HepG2 (cell line): ENCODE measurements around the gene CHMP6. TPM values are rescaled to one million over a fixed set of nuclear protein-coding genes. Genes with fewer than 3 reads are reported as not detected.

Source experiments
- CBFB ChIP-seq: sonication (generic); formaldehyde crosslinking; IDR thresholded peaks from 2 replicates; pipeline ENCODE4 v1.4.0; 2020; ENCODE audit warnings: missing genetic modification reagents
- MEIS2 ChIP-seq: sonication (generic); formaldehyde crosslinking; IDR thresholded peaks from 2 replicates; pipeline ENCODE4 v1.9.0; 2021; ENCODE audit warnings: mild to moderate bottlenecking, missing genetic modification reagents
- MYC ChIP-seq: sonication (generic); formaldehyde crosslinking; IDR thresholded peaks from 2 replicates; pipeline ENCODE4 v1.9.0; 2021; ENCODE audit warnings: missing genetic modification reagents, borderline replicate concordance
- NR2F6 ChIP-seq, 2 experiments: IDR thresholded peaks; 2 replicates each; pipeline ENCODE4 v1.6.1; 2016; ENCODE audit warnings: antibody characterized with exemption in 1 of 2, mild to moderate bottlenecking in 1 of 2
- PITX1 ChIP-seq: sonication (generic); formaldehyde crosslinking; IDR thresholded peaks from 2 replicates; pipeline ENCODE4 v1.5.1; 2020; ENCODE audit warnings: mild to moderate bottlenecking, missing genetic modification reagents
- RXRA ChIP-seq: sonication (generic); formaldehyde crosslinking; IDR thresholded peaks from 2 replicates; pipeline ENCODE4 v1.5.1; 2020; ENCODE audit warnings: missing genetic modification reagents
- ZNF24 ChIP-seq: fragments of 450-650 bp; IDR thresholded peaks from 2 replicates; pipeline ENCODE4 v1.6.1; 2017; ENCODE audit warnings: antibody characterized with exemption, mild to moderate bottlenecking
- ZNF251 ChIP-seq: sonication (generic); formaldehyde crosslinking; IDR thresholded peaks from 2 replicates; pipeline ENCODE4 v1.9.0; 2021; ENCODE audit warnings: mild to moderate bottlenecking, missing genetic modification reagents
- ZNF292 ChIP-seq: sonication (generic); formaldehyde crosslinking; IDR thresholded peaks from 2 replicates; pipeline ENCODE4 v1.8.1; 2022; ENCODE audit warnings: mild to moderate bottlenecking, low read depth, missing genetic modification reagents, borderline replicate concordance
- ZNF350 ChIP-seq: sonication (generic); formaldehyde crosslinking; IDR thresholded peaks from 2 replicates; pipeline ENCODE4 v1.4.0; 2020; ENCODE audit warnings: mild to moderate bottlenecking, low read depth, missing genetic modification reagents, borderline replicate concordance
- polyA plus RNA-seq, 8 experiments: library from polyadenylated mRNA; depleted of rRNA in 3 of 8; stranded (reverse) in 7 of 8; unstranded in 1 of 8; fragments of >200 nt; fragmentation: Illumina TruSeq in 4 of 8; extraction: Trizol in 4 of 8; gene quantifications; 2 replicates each; pipeline versions ENCODE4 v1.2.1 to v1.2.3, GENCODE V29; 2011 to 2016; ENCODE audit warnings: low read depth in 4 of 8, missing spikeins in 1 of 8, mixed read lengths in 1 of 8; ENCODE audit not compliant: insufficient read depth in 1 of 8
- total RNA-seq, 5 experiments: library from RNA; depleted of rRNA; stranded (reverse); fragments of >200 nt; fragmentation: Illumina TruSeq; extraction: Trizol; gene quantifications; 2 replicates each; pipeline ENCODE4 v1.2.3, GENCODE V29; 2016; ENCODE audit warnings: low read depth in 1 of 5
- TF ChIP-seq, protein P1 (sequence below): sonication (generic); formaldehyde crosslinking; IDR thresholded peaks from 2 replicates; pipeline ENCODE4 v1.5.1; 2020; ENCODE audit warnings: mild to moderate bottlenecking, missing genetic modification reagents, moderate library complexity
- TF ChIP-seq, protein P2 (sequence below): sonication (generic); formaldehyde crosslinking; IDR thresholded peaks from 2 replicates; pipeline ENCODE4 v1.4.0; 2020; ENCODE audit warnings: mild to moderate bottlenecking, low read depth, missing genetic modification reagents
- TF ChIP-seq, protein P3 (sequence below): sonication (generic); formaldehyde crosslinking; IDR thresholded peaks from 2 replicates; pipeline ENCODE4 v1.4.0; 2020; ENCODE audit warnings: missing genetic modification reagents, mild to moderate bottlenecking, borderline replicate concordance
- TF ChIP-seq, protein P4 (sequence below): sonication (generic); formaldehyde crosslinking; IDR thresholded peaks from 2 replicates; pipeline ENCODE4 v1.4.0; 2020; ENCODE audit warnings: missing genetic modification reagents

The CHMP6 gene
- total and polyA plus RNA-seq, 2 of the 13 experiments (the other 11 are each of a cell fraction or from before 2014, with no cell fraction given): 11.1 to 24.2 TPM

DNA sequence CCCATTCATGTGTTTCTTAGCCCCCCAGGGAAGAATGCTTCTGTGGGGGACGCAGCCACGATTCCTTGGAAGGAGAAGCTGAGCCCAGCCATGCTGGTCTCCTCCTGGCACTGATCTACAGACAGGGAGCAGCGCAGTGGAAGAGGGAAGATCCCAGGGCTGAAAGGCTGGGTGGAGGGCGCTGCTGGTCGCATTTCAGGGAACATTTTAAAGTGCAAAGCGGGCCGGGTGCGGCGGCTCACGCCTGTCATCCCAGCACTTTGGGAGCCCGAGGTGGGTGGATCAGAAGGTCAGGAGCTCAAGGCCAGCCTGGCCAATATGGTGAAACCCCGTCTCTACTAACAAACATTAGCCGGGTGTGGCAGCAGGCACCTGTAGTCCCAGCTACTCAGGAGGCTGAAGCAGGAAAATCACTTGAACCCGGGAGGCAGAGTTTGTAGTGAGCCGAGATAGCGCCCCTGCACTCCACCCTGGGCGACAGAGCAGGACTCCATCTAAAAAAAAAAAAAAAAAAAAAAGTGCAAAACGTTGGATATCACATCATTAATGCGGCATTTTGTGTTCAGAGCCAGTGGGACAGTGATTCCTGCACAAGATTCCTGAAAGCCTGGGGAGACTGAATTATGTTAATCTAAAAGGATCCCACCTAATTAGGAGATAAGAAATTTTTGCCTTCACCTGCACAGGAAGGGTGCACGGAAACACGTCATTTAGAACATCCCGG is 558 bp upstream of the CHMP6 start (continued):
- TF ChIP-seq MEIS2 (peak; percentile 57; the same call in 1 of the 2 replicates), NR2F6 (IDR thresholded peaks at IDR 0.05) (peak; percentile 82), NR2F6 (CRISPR knock-in tag; IDR thresholded peaks at IDR 0.05) (peak; percentile 84), ZNF24 (no peak), MYC (0 out of 2 replicates have a peak, but pooled peaks have one; percentile 18), ZNF350 (peak; percentile 13; the same call in 1 of the 2 replicates), PITX1 (CRISPR knock-in tag) (peak; percentile 30; the same call in 1 of the 2 replicates), RXRA (CRISPR knock-in tag) (0 out of 2 replicates have a peak, but pooled peaks have one; percentile 12), ZNF292 (CRISPR knock-in tag) (peak; percentile 61), CBFB (CRISPR knock-in tag) (peak; percentile 27; the same call in 1 of the 2 replicates), ZNF251 (CRISPR knock-in tag) (peak; percentile 74; the same call in 1 of the 2 replicates)
- TF ChIP-seq, protein P1, sequence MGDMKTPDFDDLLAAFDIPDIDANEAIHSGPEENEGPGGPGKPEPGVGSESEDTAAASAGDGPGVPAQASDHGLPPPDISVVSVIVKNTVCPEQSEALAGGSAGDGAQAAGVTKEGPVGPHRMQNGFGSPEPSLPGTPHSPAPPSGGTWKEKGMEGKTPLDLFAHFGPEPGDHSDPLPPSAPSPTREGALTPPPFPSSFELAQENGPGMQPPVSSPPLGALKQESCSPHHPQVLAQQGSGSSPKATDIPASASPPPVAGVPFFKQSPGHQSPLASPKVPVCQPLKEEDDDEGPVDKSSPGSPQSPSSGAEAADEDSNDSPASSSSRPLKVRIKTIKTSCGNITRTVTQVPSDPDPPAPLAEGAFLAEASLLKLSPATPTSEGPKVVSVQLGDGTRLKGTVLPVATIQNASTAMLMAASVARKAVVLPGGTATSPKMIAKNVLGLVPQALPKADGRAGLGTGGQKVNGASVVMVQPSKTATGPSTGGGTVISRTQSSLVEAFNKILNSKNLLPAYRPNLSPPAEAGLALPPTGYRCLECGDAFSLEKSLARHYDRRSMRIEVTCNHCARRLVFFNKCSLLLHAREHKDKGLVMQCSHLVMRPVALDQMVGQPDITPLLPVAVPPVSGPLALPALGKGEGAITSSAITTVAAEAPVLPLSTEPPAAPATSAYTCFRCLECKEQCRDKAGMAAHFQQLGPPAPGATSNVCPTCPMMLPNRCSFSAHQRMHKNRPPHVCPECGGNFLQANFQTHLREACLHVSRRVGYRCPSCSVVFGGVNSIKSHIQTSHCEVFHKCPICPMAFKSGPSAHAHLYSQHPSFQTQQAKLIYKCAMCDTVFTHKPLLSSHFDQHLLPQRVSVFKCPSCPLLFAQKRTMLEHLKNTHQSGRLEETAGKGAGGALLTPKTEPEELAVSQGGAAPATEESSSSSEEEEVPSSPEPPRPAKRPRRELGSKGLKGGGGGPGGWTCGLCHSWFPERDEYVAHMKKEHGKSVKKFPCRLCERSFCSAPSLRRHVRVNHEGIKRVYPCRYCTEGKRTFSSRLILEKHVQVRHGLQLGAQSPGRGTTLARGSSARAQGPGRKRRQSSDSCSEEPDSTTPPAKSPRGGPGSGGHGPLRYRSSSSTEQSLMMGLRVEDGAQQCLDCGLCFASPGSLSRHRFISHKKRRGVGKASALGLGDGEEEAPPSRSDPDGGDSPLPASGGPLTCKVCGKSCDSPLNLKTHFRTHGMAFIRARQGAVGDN: peak; percentile 53
- TF ChIP-seq, protein P2, sequence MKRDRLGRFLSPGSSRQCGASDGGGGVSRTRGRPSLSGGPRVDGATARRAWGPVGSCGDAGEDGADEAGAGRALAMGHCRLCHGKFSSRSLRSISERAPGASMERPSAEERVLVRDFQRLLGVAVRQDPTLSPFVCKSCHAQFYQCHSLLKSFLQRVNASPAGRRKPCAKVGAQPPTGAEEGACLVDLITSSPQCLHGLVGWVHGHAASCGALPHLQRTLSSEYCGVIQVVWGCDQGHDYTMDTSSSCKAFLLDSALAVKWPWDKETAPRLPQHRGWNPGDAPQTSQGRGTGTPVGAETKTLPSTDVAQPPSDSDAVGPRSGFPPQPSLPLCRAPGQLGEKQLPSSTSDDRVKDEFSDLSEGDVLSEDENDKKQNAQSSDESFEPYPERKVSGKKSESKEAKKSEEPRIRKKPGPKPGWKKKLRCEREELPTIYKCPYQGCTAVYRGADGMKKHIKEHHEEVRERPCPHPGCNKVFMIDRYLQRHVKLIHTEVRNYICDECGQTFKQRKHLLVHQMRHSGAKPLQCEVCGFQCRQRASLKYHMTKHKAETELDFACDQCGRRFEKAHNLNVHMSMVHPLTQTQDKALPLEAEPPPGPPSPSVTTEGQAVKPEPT (CRISPR knock-in tag): no peak
- TF ChIP-seq, protein P3, sequence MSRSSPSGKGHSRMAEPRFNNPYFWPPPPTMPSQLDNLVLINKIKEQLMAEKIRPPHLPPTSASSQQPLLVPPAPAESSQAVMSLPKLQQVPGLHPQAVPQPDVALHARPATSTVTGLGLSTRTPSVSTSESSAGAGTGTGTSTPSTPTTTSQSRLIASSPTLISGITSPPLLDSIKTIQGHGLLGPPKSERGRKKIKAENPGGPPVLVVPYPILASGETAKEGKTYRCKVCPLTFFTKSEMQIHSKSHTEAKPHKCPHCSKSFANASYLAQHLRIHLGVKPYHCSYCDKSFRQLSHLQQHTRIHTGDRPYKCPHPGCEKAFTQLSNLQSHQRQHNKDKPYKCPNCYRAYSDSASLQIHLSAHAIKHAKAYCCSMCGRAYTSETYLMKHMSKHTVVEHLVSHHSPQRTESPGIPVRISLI (CRISPR knock-in tag): peak; percentile 80
- TF ChIP-seq, protein P4, sequence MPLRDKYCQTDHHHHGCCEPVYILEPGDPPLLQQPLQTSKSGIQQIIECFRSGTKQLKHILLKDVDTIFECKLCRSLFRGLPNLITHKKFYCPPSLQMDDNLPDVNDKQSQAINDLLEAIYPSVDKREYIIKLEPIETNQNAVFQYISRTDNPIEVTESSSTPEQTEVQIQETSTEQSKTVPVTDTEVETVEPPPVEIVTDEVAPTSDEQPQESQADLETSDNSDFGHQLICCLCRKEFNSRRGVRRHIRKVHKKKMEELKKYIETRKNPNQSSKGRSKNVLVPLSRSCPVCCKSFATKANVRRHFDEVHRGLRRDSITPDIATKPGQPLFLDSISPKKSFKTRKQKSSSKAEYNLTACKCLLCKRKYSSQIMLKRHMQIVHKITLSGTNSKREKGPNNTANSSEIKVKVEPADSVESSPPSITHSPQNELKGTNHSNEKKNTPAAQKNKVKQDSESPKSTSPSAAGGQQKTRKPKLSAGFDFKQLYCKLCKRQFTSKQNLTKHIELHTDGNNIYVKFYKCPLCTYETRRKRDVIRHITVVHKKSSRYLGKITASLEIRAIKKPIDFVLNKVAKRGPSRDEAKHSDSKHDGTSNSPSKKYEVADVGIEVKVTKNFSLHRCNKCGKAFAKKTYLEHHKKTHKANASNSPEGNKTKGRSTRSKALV (CRISPR knock-in tag): 0 out of 2 replicates have a peak, but pooled peaks have one; percentile 61
